Breast epithelium (tissue), 4 donors: ENCODE data around the gene KIAA0319L. TPM values are rescaled to one million over a fixed set of nuclear protein-coding genes. Genes with fewer than 3 reads are reported as not detected.
A peak's percentile ranks its signal among the peaks of the same experiment; 100 is the strongest.

ENCODE experiments used
- DNase-seq, 2 donors: peaks; one replicate each; pipeline ENCODE4 v3.0.0-alpha.2; 2019; ENCODE audit warnings: low spot score in 2 of 2
- H3K27ac ChIP-seq, 2 donors: fragments of 200-600 bp; sonication (generic) in 1 of 2; one replicate each; pipeline ENCODE4 v1.5.1; 2016 to 2019; ENCODE audit warnings: mild to moderate bottlenecking in 1 of 2
- H3K27me3 ChIP-seq, 2 donors: fragments of 200-600 bp; sonication (generic) in 1 of 2; one replicate each; pipeline versions ENCODE4 v1.5.1 to v1.6.0; 2017 to 2019; ENCODE audit warnings: control low read depth in 1 of 2, mild to moderate bottlenecking in 1 of 2
- H3K36me3 ChIP-seq: fragments of 200-600 bp; one replicate; pipeline ENCODE4 v1.5.1; 2019
- H3K4me1 ChIP-seq, 2 donors: fragments of 200-600 bp; sonication (generic); one replicate each; pipeline ENCODE4 v1.5.1; 2016 to 2019; ENCODE audit warnings: control low read depth in 1 of 2
- H3K4me3 ChIP-seq, 3 donors: fragments of 200-600 bp; sonication (generic); 1 replicate in 2 of 3; 2 replicates in 1 of 3; pipeline ENCODE4 v1.5.1; 2016 to 2019; ENCODE audit warnings: mild to moderate bottlenecking in 3 of 3, moderate library complexity in 2 of 3
- H3K9me3 ChIP-seq, 2 donors: fragments of 200-600 bp; sonication (generic) in 1 of 2; one replicate each; pipeline ENCODE4 v1.5.1; 2016 to 2019; ENCODE audit warnings: control low read depth in 1 of 2
- CTCF ChIP-seq, 3 donors: fragments of 450-650 bp; IDR thresholded peaks; one replicate each; pipeline ENCODE4 v1.5.1; 2016 to 2017; ENCODE audit warnings: antibody characterized with exemption in 3 of 3, mild to moderate bottlenecking in 3 of 3, moderate library complexity in 3 of 3
- POLR2A ChIP-seq: fragments of 450-650 bp; IDR thresholded peaks from one replicate; pipeline ENCODE4 v1.6.1; 2016; ENCODE audit warnings: antibody characterized with exemption, mild to moderate bottlenecking, moderate library complexity
- POLR2AphosphoS5 ChIP-seq, 3 donors: sonication (generic); formaldehyde crosslinking; IDR thresholded peaks; one replicate each; pipeline ENCODE4 v1.6.1; 2017; ENCODE audit warnings: antibody characterized with exemption in 3 of 3
- intact Hi-C: fragments of 100-400 bp; cut with DNase I; formaldehyde crosslinking; loops from one replicate; pipeline ENCODE4 v1.15.1; 2023; ENCODE audit warnings: low total_unique reads
- total RNA-seq, 3 donors: library from RNA; depleted of rRNA; stranded (reverse); fragments of >200 nt; gene quantifications; one replicate each; pipeline ENCODE4 v1.1.0, GENCODE V29; 2016

Gene KIAA0319L
- total RNA-seq, 3 donors from 2014 or later, result 49.0 to 104 (median 103) TPM

GRCh38 chr1:35536556-35537162 is 20.5 kb downstream of the KIAA0319L start:
- TF ChIP-seq POLR2A, result no peak
- no peak for TF ChIP-seq POLR2AphosphoS5 (IDR thresholded peaks at IDR 0.05)
- no peak for TF ChIP-seq CTCF (IDR thresholded peaks at IDR 0.05)
- H3K27me3 ChIP-seq, result no peaks in the 10 kb centered on the region
- no peak overlapping the region for H3K4me3 ChIP-seq
- no peak for DNase-seq
- H3K27ac ChIP-seq, result no peak overlapping the region
- H3K4me1 ChIP-seq, result peaks cover 0 to 35% of the 10 kb centered on the region in 2 donors
- intact Hi-C loops, result no loop called here
- no peaks in the 10 kb centered on the region for H3K36me3 ChIP-seq
- H3K9me3 ChIP-seq, result no peaks in the 10 kb centered on the region

DNA sequence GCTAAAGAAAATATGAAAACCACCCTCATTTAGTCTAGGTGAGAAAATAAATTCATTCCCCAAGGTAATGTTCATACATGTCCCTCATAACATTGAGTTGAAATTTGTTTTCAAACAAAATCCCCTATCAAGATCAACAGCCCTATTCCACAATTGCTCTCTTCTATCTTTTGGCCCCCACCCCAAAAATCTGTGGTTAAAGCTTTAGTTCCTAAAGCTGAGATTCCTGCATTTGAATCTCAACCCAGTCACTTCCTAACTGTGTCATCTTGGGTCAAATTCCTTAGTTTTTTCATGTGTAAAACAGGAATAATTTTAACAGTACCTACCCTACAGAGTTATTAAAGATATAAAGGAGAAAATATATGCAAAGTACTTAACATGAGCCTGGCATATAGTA is 22.0 kb downstream of the KIAA0319L start:
- no peak for DNase-seq
- TF ChIP-seq POLR2AphosphoS5 (IDR thresholded peaks at IDR 0.05) (no peak), CTCF (IDR thresholded peaks at IDR 0.05) (no peak), POLR2A (no peak)
- H3K27me3 ChIP-seq, result no peaks in the 10 kb centered on the region
- no peaks in the 10 kb centered on the region for H3K36me3 ChIP-seq
- H3K4me1 ChIP-seq, result peaks cover 0 to 28% of the 10 kb centered on the region in 2 donors
- H3K9me3 ChIP-seq, result no peaks in the 10 kb centered on the region
- intact Hi-C loops, result no loop called here
- no peak overlapping the region for H3K4me3 ChIP-seq
- no peak overlapping the region for H3K27ac ChIP-seq

DNA sequence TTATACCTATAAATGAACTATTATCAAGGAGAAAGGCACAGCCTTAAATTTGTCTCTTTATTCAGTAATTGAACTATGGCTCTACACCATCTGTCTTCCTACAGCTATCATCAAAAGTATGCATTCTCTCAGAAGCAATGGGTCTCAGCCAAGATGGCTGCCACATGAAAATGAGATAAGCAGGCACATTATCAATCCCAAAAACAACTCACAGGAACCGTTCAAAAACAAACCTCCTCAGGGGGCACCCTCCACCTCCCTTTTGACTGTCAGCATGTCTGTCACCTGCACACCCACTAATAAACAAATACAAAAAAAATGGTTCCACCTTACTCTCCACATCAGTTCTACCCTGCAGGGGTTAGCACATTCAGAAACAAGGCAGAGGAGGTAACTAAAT is 23.6 kb downstream of the KIAA0319L start:
- intact Hi-C loops, result no loop called here
- H3K27ac ChIP-seq, result peak overlapping the region; percentile 4 to 34

GRCh38 chr1:35532497-35533223 is 24.5 kb downstream of the KIAA0319L start:
- Histone ChIP-seq H3K4me1 (peaks cover 0 to 15% of the 10 kb centered on the region in 2 donors), H3K9me3 (no peaks in the 10 kb centered on the region), H3K36me3 (no peaks in the 10 kb centered on the region), H3K4me3 (no peak overlapping the region), H3K27ac (peak overlapping the region; percentile 32 to 34), H3K27me3 (no peaks in the 10 kb centered on the region)
- intact Hi-C loops, result no loop called here
- DNase-seq, result no peak
- no peak for TF ChIP-seq POLR2AphosphoS5 (IDR thresholded peaks at IDR 0.05)
- TF ChIP-seq CTCF (IDR thresholded peaks at IDR 0.05), result no peak
- no peak for TF ChIP-seq POLR2A

More for the DNA sequence above, 23.6 kb downstream of the KIAA0319L start:
- no peaks in the 10 kb centered on the region for H3K36me3 ChIP-seq
- H3K27me3 ChIP-seq, result no peaks in the 10 kb centered on the region
- TF ChIP-seq POLR2A, result no peak
- TF ChIP-seq POLR2AphosphoS5 (IDR thresholded peaks at IDR 0.05), result no peak
- TF ChIP-seq CTCF (IDR thresholded peaks at IDR 0.05), result no peak
- H3K4me3 ChIP-seq, result no peak overlapping the region
- DNase-seq, result no peak
- peaks cover 0 to 15% of the 10 kb centered on the region in 2 donors for H3K4me1 ChIP-seq
- no peaks in the 10 kb centered on the region for H3K9me3 ChIP-seq

DNA sequence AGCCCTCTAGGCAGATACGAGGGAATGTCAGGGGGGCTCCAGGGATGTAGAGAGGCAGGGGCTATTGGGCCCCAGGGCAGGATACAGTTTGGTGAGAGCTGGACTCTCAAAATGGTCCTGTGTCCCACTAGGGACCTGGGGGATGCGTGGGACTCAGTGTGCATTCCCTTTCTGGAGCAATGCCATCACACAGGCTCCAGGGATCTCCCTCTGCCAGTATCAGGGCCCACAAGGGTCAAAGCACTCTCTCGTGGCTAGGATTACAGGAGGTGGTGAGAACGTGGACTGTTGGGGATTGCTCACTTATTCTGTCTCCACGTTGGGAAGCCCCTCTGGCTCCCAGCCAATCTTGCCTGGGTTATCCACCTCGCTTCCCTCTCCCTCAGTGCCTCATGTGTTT is 25.8 kb downstream of the KIAA0319L start:
- Histone ChIP-seq H3K27ac (no peak overlapping the region), H3K36me3 (no peaks in the 10 kb centered on the region), H3K4me1 (peaks cover 0 to 15% of the 10 kb centered on the region in 2 donors), H3K27me3 (no peaks in the 10 kb centered on the region), H3K9me3 (no peaks in the 10 kb centered on the region), H3K4me3 (no peak overlapping the region)
- no peak for DNase-seq
- TF ChIP-seq CTCF (IDR thresholded peaks at IDR 0.05), result no peak
- TF ChIP-seq POLR2AphosphoS5 (IDR thresholded peaks at IDR 0.05), result no peak
- no peak for TF ChIP-seq POLR2A
- intact Hi-C loops, result no loop called here
